Epidermal melanocyte (primary cell): ENCODE measurements around the gene IL17RA.

Experiments used
- DNase-seq: peaks from one replicate; pipeline ENCODE4 v3.0.0; 2011; ENCODE audit warnings: low spot score; ENCODE audit not compliant: insufficient read length

IL17RA gene

GRCh38 chr22:17079572-17079971, 5.2 kb upstream of the IL17RA start:
- DNase-seq, result no peak

GRCh38 chr22:17083255-17083654, 1.5 kb upstream of the IL17RA start:
- DNase-seq, result no peak

- DNase-seq, result no peak
Observed at GRCh38 chr22:17083811-17084441, 874 bp upstream of the IL17RA start.

GRCh38 chr22:17085277-17086181, 729 bp downstream of the IL17RA start:
- no peak for DNase-seq

- no peak for DNase-seq
Observed at GRCh38 chr22:17086296-17086695, 1.5 kb downstream of the IL17RA start.

- no peak for DNase-seq
Observed at GRCh38 chr22:17086788-17087497, 2.1 kb downstream of the IL17RA start.

- DNase-seq, result peak; percentile 43
Observed at GRCh38 chr22:17087498-17088131, 2.8 kb downstream of the IL17RA start.

- no peak for DNase-seq
Observed at GRCh38 chr22:17090550-17090949, 5.8 kb downstream of the IL17RA start.

- no peak for DNase-seq
Observed at GRCh38 chr22:17091851-17092250, 7.1 kb downstream of the IL17RA start.

GRCh38 chr22:17093081-17093480, 8.3 kb downstream of the IL17RA start:
- DNase-seq, result no peak

- DNase-seq, result peak; percentile 13
Observed at GRCh38 chr22:17095538-17095937, 10.7 kb downstream of the IL17RA start.

- no peak for DNase-seq
Observed at GRCh38 chr22:17096071-17096470, 11.3 kb downstream of the IL17RA start.

GRCh38 chr22:17097062-17097461, 12.3 kb downstream of the IL17RA start:
- DNase-seq, result no peak

- DNase-seq, result peak; percentile 15
Observed at GRCh38 chr22:17097701-17098100, 12.9 kb downstream of the IL17RA start.

- DNase-seq, result no peak
Observed at GRCh38 chr22:17098379-17098819, 13.6 kb downstream of the IL17RA start.

- DNase-seq, result no peak
Observed at GRCh38 chr22:17100621-17101020, 15.8 kb downstream of the IL17RA start.

GRCh38 chr22:17101475-17102296, 16.9 kb downstream of the IL17RA start:
- peak; percentile 5 for DNase-seq

- peak; percentile 5 for DNase-seq
Observed at GRCh38 chr22:17102297-17102667, 17.5 kb downstream of the IL17RA start.

GRCh38 chr22:17103351-17103750, 18.6 kb downstream of the IL17RA start:
- DNase-seq, result peak; percentile 10

- DNase-seq, result peak; percentile 8
Observed at GRCh38 chr22:17104336-17104935, 19.6 kb downstream of the IL17RA start.
